ENCODE measurements around the gene FNIP2. TPM values are rescaled to one million over a fixed set of nuclear protein-coding genes. Genes with fewer than 3 reads are reported as not detected.

FNIP2 gene
- total RNA-seq, 1 experiment from 2014 or later = 16.1 TPM

GRCh38 chr4:158778156-158778711 lies 9.4 kb downstream of the FNIP2 start:
- intact Hi-C loops (cut with micrococcal nuclease; ENCODE audit: unreplicated experiment) = no loop called here
- Histone ChIP-seq H3K27me3 (replicated peaks; ENCODE audit: insufficient read depth, low read depth, low read length, poor library complexity) (no peaks in the 10 kb centered on the region), H3K4me1 (ENCODE audit: insufficient read depth, low read length, poor library complexity, severe bottlenecking) (peaks cover 6% of the 10 kb centered on the region), H3K27ac (ENCODE audit: low read depth, low read length, poor library complexity, severe bottlenecking) (no peak overlapping the region), H3K4me3 (ENCODE audit: low read depth, low read length, poor library complexity, severe bottlenecking) (no peak overlapping the region), H3K9me3 (ENCODE audit: low read depth, low read length, poor library complexity, severe bottlenecking) (no peaks in the 10 kb centered on the region), H3K36me3 (ENCODE audit: insufficient read depth, low read length, poor library complexity, severe bottlenecking) (no peaks in the 10 kb centered on the region)
- CTCF ChIA-PET = no interaction called here
- POLR2A ChIA-PET (ENCODE audit: low non-redundant PET) = no interaction called here
- DNase-seq (ENCODE audit: low spot score) = no peak
- BruUV-seq (replicated peaks) = no TSS peak
- TF ChIP-seq CTCF (conservative IDR thresholded peaks at IDR 0.05; ENCODE audit: low read depth, low read length) (no peak), EZH2 (IDR thresholded peaks at IDR 0.05; ENCODE audit: borderline replicate concordance, low read depth, low read length, poor library complexity, severe bottlenecking) (no peak)

- CTCF ChIA-PET = no interaction called here
- intact Hi-C loops (cut with micrococcal nuclease; ENCODE audit: unreplicated experiment) = no loop called here
- BruUV-seq (replicated peaks) = no TSS peak
- DNase-seq (ENCODE audit: low spot score) = no peak
- no peak overlapping the region for H3K27ac ChIP-seq (ENCODE audit: low read depth, low read length, poor library complexity, severe bottlenecking)
- H3K36me3 ChIP-seq (ENCODE audit: insufficient read depth, low read length, poor library complexity, severe bottlenecking) = no peaks in the 10 kb centered on the region
- H3K9me3 ChIP-seq (ENCODE audit: low read depth, low read length, poor library complexity, severe bottlenecking) = no peaks in the 10 kb centered on the region
- no peak overlapping the region for H3K4me3 ChIP-seq (ENCODE audit: low read depth, low read length, poor library complexity, severe bottlenecking)
- POLR2A ChIA-PET (ENCODE audit: low non-redundant PET) = no interaction called here
- H3K4me1 ChIP-seq (ENCODE audit: insufficient read depth, low read length, poor library complexity, severe bottlenecking) = peaks cover 6% of the 10 kb centered on the region
- H3K27me3 ChIP-seq (replicated peaks; ENCODE audit: insufficient read depth, low read depth, low read length, poor library complexity) = no peaks in the 10 kb centered on the region
- TF ChIP-seq CTCF (conservative IDR thresholded peaks at IDR 0.05; ENCODE audit: low read depth, low read length) (no peak), EZH2 (IDR thresholded peaks at IDR 0.05; ENCODE audit: borderline replicate concordance, low read depth, low read length, poor library complexity, severe bottlenecking) (no peak)
Observed at GRCh38 chr4:158778712-158779111, 9.9 kb downstream of the FNIP2 start.

- DNase-seq (ENCODE audit: low spot score) = no peak
- no TSS peak for BruUV-seq (replicated peaks)
- Histone ChIP-seq H3K36me3 (ENCODE audit: insufficient read depth, low read length, poor library complexity, severe bottlenecking) (no peaks in the 10 kb centered on the region), H3K9me3 (ENCODE audit: low read depth, low read length, poor library complexity, severe bottlenecking) (no peaks in the 10 kb centered on the region), H3K27ac (ENCODE audit: low read depth, low read length, poor library complexity, severe bottlenecking) (no peak overlapping the region), H3K4me3 (ENCODE audit: low read depth, low read length, poor library complexity, severe bottlenecking) (no peak overlapping the region), H3K4me1 (ENCODE audit: insufficient read depth, low read length, poor library complexity, severe bottlenecking) (peaks cover 6% of the 10 kb centered on the region), H3K27me3 (replicated peaks; ENCODE audit: insufficient read depth, low read depth, low read length, poor library complexity) (no peaks in the 10 kb centered on the region)
- no peak for TF ChIP-seq EZH2 (IDR thresholded peaks at IDR 0.05; ENCODE audit: borderline replicate concordance, low read depth, low read length, poor library complexity, severe bottlenecking)
- no peak for TF ChIP-seq CTCF (conservative IDR thresholded peaks at IDR 0.05; ENCODE audit: low read depth, low read length)
- CTCF ChIA-PET = no interaction called here
- POLR2A ChIA-PET (ENCODE audit: low non-redundant PET) = no interaction called here
- intact Hi-C loops (cut with micrococcal nuclease; ENCODE audit: unreplicated experiment) = no loop called here
Observed at GRCh38 chr4:158781963-158782362, 13.1 kb downstream of the FNIP2 start.

Measured in A673 (cell line).